SW480 (cell line): Measurements from ENCODE around the gene TRAPPC6A.

Experiments used
- DNase-seq: peaks from one replicate; pipeline ENCODE4 v3.0.0-alpha.2; 2016; ENCODE audit warnings: low spot score

TRAPPC6A gene

DNA sequence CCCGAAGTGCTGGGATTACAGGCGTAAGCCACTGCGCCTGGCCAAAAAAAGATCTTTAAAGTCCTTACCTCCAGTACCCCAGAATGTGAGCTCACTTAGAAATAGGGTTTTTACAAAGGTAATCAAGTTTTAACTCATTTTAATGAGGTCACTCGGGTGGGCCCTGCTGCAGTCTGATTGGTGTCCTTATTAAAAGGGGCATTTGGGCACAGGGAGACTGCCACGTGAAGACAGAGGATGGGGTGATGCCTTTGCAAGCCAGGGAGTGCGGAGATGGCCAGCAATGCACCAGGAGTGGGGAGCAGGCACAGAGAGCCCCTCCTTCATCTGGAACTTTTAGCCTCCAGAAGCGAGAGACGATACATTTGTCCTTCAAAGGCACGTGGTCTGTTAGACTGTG is 28.9 kb downstream of the TRAPPC6A start:
- no peak for DNase-seq

DNA sequence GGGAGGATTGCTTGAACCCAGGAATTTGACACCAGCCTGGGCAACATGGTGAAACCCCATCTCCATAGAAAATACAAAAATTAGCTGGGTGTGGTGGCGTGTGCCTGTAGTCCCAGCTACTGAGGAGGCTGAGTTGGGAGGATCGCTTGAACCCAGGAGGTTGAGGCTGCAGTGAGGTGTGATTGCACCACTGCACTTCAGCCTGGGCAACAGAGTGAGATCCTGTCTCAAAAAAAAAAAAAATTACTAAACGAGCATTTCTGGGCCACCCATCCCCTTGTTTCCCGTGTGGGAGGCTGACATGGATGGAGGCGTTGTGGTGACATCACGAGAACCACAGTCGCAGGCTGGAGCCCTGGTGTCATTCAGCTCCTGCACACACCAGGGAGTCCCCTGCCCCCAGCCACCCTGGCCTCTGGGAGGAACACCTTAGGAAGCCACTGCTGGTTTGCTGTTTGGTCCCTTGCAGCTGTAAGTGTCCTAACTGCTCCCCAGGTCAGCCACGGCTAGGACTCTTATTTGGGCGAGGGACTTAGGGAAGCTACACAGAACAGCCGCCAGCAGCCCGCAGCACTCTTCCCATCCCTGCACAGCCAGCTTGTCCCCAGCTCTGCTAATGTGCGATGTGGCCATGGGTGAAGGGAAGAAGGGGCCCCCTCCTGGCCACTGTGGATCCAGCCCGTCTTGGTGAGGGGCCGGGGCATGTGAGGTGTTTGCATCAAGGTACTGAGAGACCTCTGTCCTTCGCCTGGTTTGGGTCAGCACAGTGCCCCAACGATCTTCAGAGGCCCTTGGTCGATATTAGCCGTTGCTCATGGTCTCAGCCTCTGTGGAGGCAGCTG is 30.0 kb downstream of the TRAPPC6A start:
- no peak for DNase-seq

DNA sequence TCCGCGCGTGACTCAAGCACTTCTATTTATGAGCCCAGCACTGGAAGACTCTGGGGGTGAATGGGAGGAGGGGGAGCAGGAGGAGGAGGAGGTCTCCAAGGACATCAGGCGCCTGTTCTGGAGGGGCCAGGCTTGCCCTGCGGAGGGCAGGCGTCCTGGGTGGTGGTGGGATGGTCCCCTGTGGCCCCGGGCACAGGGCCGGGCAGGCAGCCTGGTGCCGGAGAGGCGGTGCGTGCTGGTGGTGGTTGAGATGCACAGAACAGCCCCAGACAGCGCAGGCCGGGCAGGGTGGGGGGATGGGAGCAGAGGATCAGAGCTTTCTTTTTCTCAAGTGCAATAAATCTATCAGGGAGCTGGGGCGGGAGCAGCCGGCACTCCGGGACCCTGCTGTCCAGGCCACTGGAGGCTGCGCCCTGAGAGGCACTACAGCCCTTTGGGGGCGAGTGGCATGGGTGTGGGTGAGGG is 31.3 kb downstream of the TRAPPC6A start:
- no peak for DNase-seq

DNA sequence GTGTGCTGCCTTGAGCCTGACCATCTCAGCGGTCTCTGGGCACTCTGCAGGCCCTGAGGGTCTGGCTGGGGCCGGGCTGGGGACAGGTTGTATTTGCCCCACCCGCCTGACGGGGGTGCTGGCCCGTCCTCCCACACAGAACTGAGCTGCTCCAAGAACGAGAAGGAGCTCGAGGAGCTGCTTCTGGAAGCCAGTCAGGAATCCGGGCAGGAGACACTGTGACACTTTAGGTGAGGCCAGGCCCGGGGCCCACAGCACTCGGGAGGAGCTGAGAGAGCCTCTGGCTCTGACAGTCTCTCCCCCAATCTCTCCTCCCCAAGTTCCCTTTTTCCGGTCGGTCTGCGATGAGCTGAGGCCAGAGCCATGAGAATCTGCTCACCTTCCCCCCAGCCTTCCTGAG is 31.8 kb downstream of the TRAPPC6A start:
- DNase-seq: no peak

DNA sequence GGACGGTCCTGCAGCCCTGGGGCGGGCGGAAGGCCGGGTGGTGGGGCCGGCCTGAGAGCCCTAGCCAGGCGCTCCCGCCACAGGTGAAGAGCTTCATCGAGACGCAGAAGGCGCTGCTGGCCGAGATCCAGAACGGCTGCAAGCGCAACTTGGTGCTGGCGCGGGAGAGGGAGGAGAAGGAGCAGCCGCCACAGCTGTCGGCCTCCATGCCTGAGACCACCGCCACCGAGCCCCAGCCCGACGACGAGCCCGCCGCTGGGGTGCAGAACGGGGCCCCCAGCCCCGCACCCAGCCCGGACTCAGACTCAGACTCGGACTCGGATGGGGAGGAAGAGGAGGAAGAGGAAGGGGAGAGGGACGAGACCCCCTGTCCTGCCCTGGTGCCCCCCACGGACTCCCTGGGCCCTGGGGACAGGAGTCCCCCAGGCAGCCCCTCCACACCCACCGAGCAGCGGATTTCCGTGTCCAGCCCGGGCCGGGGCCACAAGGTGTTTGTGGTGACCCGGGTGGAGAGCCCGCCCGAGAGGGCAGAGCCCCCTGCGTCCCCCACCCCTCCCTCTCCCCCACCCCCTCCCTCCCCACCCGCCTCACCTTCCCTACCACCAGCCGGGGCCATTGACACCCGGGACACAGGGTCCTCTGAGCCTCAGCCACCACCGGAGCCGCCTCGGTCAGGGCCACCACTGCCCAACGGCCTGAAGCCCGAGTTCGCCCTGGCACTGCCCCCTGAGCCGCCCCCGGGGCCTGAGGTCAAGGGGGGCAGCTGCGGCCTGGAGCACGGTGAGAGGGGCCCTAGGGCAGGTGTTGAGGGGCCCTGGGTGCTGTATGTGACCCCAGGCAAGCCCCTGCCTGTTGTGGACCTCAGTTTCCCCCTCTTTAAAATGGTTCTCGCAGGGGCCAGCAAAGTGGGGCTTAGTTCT is 32.5 kb downstream of the TRAPPC6A start:
- no peak for DNase-seq

DNA sequence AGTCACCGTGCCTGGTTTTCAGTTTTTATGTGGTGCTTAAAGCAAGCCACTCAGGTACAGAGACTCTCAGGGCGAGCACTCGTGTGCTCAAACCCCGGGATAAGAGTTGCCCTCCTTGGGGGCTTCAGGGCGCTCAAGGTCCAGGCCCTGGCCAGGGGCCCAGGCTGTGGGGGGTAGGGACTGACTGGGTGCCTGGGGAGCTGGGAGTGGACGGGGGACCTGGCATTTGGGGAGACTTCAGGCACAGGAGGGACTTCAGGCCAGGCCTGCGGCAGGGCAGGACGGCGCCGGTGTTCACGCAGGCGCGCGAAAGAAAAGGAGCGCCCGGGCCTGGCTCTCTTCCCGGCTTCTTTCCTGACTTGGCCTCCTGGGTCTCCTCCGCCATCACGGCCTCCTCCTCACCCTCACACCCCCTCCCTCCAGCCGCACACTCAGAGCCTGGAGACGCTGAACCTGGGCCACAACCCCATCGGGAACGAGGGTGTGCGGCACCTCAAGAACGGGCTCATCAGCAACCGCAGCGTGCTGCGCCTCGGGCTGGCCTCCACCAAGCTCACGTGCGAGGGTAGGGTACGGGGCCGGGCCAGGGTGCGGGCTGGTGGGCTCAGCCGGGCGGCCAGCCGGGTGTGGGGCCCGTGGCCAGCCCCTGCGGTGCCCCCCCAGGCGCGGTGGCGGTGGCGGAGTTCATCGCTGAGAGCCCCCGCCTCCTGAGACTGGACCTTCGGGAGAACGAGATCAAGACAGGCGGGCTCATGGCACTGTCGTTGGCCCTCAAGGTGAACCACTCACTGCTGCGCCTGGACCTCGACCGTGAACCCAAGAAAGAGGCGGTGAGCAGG is 33.4 kb downstream of the TRAPPC6A start:
- no peak for DNase-seq

DNA sequence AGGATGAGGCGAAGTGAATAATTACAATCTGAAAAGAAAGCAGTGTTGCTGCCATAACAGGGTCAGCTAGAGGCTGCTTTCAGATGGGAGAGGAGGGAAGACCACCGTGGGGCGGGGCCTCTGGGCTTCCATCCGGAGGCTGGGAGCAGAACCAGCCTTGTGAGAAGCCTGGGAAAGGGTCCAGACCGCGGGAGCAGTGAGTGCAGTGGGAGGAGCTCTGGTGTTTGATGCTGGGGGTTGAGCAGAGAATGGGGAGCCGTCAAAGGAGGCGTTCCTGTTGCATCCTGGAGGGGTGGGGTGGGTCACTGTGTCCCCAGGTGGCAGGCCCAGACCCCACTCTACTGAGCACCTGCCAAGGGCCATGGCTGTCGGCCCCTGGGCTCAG is 35.3 kb downstream of the TRAPPC6A start:
- no peak for DNase-seq

DNA sequence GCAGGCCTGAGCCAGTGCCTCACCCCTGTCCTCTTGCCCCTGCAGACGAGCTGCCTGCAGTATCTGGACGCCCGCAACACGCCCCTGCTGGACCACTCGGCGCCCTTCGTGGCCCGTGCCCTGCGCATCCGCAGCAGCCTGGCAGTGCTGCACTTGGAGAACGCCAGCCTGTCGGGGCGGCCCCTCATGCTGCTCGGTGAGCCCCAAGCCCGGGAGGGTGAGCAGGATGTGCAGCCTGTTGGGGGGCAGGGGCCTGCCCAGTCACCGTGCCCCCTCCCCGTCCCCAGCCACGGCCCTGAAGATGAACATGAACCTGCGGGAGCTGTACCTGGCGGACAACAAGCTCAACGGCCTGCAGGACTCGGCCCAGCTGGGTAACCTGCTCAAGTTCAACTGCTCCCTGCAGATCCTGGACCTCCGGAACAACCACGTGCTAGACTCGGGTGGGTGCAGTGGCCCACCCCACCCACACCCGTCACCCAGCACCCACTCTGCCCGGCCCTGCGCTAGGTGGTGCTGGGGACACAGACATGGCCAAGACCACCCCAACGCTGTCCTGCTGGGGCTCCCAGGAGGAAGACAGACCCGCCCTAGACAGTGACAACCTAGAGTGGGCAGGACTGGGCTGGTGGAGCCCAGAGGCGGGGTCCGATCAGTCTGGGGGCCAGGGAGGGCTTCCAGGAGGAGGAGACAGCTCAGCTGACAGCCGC is 35.9 kb downstream of the TRAPPC6A start:
- DNase-seq: no peak

DNA sequence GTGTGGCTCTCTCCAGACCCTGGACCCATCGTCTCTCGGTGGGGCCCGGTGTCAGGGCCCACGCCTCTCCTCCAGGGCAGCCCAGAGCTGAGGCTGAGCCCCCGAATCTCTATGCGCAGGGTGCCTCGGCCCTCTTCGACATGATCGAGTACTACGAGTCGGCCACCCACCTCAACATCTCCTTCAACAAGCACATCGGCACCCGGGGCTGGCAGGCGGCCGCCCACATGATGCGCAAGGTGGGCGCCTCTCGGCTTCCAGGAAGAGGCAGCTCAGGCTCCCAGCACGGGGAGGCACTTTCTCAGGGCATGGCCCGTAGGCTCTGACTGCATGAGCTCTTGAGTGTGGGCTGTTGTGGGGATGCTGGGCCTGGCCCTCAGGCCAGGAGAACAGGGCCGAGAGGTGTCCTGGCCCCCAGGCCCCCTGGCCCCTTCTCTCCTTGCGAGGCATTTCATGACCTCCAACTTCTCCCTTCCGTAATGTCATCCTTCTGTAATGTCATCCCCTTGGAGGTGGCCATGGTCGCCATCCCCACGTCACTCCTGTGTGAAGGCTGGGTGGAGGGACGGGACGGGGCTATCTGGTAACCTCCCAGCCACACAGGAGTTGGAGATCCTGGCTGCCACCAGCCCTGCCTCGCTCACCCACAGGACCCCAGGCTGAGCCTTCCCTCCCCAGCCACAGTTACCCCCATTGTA is 36.7 kb downstream of the TRAPPC6A start:
- no peak for DNase-seq

DNA sequence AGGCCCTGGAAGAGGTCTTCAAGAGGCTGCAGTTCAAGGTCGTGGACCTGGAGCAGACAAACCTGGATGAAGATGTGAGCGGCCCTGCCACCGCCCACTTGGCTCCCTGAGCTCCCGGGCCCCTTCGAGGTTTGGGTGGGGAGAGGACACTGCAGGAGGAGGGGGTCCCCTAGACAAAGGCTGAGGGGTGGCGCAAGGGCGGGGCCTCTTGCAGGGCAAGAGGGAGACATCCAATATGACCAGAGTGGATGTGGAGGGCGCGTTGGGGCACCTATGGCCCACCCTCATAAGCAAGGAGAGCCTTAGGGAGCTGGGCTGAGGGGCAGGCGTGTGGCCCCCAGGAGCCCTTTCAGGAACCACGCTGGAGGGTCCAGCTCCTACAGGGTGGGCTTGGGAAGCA is 37.5 kb downstream of the TRAPPC6A start:
- no peak for DNase-seq

DNA sequence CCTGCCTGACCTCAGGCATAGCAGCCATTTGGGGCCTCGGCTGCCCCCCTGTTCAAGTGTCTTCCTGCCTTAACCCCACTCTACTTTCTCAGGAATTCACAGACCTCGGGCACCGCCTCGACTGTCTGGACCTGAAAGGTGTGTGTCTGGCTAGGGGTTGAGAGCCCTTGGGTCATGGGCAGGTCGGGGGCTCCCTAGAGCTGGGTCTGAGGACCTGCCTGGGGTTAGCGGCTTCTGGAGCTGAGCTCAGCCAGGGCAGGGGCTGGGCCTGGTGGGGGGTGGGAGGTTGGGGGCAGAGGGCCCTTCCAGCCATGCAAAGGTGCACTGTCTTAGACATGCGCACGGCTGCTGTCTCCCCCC is 37.9 kb downstream of the TRAPPC6A start:
- DNase-seq: no peak

DNA sequence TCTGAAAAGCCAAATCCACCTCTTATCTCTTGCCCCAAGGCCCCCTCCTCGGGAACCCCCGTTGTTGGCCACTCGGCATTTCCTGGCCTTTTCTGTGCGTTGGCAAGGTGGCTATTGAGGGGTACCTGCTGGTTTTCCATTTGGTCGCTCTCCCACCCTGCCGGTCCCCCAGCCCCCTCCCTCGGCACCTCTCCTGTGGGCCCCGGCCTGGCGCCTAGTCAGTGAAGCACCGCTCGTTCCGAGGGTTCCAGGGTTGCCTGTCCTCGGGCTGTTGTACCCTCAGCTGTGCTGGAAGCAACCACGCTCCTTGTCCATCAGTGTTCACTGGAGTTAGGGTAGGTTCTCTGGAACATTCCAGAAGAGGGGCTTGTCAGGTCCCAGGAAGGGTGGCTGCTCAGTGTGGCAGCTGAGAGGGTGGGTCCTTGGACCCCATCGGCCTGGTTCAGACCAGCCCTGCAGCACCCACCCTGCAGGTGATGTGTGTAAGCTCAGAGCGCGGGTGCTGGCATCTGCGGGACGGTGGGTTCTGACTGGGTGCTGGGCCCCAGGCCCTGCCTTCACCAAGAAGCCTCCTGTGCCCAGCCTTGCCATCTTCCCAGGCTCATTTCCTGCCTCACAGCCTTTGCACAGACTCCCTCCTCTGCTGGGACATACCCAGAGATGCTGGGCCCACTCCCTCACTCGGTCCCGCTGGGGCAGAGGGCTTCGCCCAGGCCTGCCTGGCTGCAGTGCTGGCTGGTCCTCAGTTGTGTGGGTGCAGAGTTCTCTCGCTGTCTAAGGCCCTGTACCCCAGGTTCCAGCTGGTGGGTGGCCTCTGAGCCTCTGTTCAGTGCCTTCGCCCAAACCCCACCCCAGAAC is 38.5 kb downstream of the TRAPPC6A start:
- DNase-seq: no peak

DNA sequence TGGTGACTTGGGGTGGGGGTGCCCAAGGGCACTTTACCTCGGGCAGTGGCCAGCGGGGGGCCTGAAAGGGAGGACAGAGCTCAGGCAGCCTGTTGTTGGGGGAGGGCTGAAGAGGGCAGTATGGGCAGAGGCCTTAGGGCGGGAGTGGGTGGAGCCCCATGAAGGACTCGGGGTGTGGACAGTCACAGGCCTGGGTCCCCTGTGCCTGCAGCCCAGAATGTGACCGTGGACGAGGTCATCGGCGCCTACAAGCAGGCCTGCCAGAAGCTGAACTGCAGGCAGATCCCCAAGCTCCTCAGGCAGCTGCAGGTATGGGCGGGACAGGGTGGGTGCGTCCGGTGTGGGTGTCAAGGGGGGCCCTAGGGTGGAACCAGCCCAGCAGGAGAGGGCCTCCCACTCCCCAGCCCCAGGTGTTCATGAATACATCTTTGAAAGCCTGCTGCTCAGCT is 39.7 kb downstream of the TRAPPC6A start:
- no peak for DNase-seq

DNA sequence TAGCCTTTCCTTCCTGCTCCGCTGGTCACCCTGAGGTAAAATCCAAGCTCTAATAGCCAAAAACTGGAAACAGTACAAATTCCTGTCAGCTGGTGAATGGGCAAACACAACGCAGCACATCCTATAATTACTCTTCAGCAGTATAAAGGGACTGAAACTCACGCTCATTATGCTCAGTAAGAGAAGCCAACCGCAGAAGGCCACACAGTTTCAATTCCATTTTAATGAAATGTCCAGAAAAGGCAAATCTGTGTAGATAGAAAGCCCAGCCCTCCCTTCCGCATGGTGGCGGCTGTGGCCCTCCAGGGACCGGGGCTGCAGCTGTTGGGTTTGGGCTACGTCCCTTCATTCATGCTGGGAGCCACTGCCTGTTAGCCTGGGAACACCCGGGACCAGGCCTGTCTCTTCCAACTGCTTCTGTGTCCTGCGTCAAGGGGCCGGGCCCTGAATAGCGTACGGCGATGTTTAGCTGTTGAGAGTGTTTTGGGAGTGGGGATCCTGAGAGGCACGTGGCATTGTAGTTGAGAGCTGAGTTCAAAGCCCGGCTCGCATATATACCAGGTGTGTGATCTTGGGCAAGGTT is 40.8 kb downstream of the TRAPPC6A start:
- DNase-seq: no peak

DNA sequence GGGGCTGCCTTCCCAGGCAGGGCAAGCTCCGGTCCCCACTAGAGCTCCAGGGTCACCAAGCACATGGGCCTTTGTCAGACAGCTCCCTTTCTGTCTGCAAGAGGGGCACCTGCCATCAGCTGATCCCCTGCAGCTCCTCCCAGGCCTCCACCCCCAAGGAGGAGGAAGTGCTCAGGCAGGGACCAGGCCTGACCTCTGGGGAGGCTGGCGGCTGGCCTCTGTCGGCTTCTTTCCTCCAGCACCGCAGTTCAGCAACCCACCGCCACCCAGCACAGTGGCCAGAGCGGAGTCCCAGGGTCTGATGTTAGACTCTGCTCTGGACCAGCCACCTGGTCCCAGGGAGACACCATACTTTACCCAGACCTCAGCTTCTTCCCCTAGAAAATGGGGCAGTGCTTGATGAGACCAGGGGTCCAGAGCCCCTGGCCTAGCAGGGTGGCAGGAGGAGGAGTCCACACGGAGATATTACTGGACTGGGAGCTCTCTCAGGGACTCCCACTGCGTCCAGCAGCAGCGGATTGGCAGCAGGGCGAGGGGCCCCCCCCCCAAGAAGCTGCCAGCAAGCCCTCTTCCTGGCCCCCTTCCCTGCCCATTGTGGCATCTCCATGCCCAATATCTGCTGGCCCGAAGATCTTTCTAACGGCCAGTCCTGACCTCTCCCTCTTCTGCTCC is 41.4 kb downstream of the TRAPPC6A start:
- DNase-seq: no peak

DNA sequence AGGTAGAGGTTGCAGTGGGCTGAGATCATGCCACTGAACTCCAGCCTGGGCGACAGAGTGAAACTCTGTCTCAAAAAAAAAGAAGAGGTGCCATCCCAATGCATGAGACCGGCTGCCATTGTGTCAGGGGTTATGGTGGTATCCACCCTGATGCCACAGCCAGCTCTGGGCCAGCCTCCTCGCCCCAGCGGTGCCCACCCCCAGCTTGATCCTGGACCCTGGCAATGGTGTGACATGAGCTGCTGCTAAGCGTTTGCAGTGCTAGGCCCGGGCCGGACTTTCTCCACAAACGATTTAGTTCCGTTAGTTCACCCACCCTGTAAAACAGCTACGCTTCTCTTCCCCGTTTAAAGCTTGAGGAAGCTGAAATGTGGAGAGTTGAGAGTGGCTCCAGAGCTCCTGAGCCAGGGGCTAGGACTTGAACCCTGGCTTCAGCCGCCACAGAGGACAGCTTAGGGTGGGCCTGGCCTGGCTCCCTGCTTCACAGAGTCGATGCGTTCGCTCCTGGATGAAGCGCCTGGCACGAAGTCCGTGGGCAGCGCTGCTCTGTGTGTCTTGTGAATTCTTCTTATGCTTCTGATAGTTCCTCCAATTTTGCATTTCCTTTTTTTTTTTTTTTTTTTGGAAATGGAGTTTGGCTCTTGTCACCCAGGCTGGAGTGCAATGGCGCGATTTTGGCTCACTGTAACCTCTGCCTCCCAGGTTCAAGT is 42.7 kb downstream of the TRAPPC6A start:
- no peak for DNase-seq

DNA sequence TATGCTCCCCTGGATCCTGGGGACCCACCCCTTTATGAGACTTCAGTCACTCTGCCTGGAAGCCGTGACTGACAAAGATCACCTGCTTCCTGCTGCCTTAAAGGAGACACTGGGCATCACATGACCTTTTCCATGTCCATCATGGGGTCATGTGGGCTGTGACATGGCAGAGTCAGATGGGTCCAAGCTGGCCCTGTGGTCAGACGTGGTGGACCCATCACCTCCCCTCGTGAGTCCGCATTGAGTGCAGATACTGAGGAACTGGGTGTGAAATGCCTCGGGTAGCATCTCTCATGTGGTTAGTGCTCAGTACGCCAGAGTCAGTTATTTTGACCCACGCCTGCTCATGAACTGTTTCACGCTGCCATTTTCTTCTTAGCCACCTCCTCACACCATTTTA is 44.4 kb downstream of the TRAPPC6A start:
- DNase-seq: no peak

DNA sequence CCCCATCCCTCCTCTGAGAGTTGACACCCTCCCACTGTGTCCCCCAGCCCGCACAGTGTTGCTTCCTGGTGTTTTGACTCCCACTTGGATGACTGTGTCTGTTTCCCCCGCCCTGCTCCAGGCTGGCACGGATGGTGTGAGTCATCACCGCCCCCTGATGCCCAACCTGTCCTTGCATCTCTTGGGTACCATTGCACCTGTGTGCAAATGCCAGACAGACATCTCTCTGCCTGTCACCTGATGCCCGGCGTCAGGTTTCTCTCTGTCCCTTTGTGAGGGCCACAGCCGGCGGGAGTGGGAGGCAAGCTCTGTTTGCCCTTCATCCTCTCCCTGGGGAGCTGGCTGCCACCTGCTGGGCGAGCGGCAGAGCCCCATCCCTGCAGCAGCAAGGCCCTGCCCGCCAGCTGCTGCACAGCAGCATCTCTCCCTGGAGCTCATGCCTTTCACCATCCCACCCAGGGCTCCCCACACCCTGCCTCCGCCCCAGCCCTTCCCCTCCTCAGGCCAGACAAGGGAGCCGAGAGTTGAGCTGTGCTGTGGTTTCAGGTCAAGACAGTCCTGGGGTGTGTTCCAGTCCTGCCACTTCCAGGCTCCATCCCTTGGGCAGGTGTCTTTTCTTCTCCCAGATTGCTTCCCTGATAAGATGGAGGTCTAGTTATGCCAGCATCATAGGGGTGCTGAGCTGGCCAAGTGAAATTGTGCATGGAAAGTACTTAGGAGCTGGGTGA is 47.0 kb downstream of the TRAPPC6A start:
- peak; percentile 97 for DNase-seq
